NCI-H2081 (cell line): ENCODE data around the gene GNA12.
A peak's percentile ranks its signal among the peaks of the same experiment; 100 is the strongest.
"Not testable (repeated sequence)": the region's sequence is repeated elsewhere in the genome, so short reads cannot be mapped to it uniquely, and the experiment has no call there.

Experiments used
- DNase-seq, 2 experiments: peaks; one replicate each; lab custom pipeline; 2025; lab: John Stamatoyannopoulos, UW

GNA12 gene

DNA sequence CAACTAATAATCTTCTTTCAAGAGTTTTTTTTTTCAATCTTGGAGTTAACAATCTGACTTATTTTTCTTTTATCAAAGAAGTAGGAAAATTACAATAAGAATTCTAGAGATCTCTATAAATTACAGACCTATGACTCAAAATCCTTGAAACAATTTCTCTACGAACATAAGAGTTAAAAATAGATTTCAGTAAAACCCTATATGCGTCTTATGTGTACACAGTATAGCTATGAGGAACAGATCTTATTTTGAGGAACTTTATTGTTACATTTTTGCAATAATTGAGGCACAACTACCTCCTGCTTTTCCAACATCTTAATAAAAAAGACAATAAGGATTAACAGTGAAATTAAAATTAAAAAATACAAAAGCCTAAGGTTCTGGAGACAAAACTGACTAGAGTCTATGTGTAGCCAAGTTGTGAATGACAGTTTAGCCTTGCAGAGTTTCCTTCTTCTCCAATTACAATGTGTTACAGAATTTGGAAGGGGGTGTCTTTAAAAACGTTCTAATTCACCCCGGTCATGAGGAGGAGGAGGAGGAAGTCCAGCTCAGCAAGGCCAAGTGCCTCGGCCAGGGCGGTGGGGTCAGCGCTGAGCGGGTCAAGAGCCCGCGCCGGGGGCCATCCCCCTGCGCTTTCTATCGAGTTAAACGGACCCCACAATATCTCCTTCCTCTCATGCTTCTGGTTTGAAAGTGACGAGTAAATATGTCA is 115.6 kb downstream of the GNA12 start:
- no peak for DNase-seq

- DNase-seq = not testable (repeated sequence)
These were observed 116.9 kb downstream of the GNA12 start for GRCh38 chr7:2727206-2727605.

DNA sequence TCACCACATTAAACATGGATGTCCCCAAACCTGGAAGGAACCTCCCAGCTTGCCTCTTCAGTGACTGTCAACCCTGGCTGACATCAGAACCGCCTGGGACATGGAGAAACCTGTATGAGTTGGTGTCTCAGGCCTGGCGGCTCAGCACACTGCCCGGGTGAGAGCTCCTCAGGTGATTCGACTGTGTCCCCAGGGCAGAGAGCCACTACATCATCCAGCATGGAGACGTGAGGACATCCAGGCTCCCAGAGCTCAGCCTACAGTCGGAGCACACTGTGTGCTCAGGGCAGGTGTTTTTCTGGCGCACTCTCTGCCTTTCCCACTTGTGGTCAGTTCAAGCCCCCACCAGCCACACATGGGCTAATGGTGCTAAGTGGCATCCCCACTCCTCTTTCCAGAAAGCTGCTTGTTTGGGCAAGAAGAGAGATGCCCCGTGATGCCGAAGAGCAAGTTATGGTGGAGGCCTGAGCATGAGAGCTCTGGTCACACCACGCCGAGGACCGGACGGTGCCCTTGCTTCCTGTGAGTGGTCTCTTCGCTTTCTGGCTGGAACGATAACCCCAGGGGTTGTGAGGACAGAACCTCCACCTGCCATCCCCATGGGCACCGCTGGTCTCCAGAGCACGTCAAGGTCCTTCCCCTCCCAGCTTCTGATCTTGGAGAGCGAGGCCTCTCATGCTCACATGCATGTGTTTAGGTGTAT is 117.6 kb downstream of the GNA12 start:
- DNase-seq = no peak

GRCh38 chr7:2725178-2726105 is 118.7 kb downstream of the GNA12 start:
- DNase-seq = no peak

GRCh38 chr7:2724453-2725177 is 119.5 kb downstream of the GNA12 start:
- no peak for DNase-seq

DNA sequence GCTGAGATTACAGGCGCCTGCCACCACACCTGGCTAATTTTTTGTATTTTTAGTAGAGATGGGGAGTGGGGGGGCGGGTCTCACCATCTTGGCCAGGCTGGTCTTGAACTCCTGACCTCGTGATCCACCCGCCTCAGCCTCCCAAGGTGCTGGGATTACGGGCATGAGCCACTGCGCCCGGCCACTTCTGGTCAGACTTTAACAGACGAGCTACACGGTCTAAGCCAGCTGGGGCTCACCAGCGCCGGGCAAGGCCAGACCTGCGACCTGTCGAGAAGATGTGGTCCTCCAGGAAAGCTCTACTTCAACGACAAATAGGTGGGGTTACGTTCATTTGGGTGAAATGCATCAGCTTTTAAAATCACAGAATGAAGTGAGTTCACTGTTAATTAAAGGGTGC is 120.1 kb downstream of the GNA12 start:
- DNase-seq = not testable (repeated sequence)

DNA sequence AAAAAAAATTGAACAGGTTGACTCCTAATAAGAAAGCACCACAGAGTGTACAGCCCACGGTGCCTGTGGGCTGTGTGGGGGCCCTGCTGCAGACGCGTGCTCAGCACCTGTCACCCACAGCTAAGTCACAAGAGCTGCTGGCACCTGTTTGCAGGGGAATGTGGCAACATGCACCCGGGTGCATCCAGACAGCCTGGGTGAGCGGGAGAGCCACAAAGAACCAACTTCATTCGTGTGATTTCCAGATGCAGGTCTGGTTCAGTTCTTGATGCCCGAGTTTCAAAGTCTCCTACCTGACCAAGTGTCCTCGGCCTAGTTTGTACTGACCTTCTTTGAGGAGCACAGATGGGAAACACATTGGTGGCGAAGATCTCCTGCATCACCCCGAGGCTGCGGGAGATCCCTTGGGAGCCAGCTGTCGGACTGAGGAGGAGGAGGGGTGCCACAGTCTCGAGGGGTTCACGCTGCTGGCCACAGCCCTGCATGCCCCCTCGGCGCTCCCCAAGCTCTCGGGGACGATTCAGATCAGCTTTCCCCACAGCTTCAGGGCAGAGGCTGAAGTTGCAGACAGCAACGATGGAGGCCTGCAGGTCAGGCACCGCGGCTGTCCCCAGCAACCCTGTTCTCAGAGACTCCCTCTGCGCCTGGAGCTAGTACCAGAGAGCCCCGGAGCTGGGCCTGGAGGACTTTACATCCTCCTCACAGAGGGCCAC is 120.8 kb downstream of the GNA12 start:
- DNase-seq = no peak

DNA sequence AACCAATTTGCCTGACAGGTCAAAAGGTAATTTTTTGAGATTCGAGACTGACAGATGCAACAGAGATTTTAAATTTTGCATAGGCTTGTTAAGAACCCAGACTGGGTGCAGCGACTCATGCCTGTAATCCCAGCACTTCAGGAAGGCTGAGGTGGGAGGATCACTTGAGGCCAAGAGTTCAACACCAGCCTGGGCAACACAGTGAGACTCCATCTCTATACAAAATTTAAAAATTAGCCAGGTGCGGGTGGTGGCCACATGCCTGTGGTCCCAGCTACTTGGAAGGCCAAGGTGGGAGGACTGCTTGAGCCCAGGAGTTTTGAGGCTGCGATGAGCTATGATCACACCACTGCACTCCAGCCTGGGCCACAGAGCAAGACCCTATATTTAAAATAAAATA is 121.5 kb downstream of the GNA12 start:
- no peak for DNase-seq

- DNase-seq = no peak
These were observed 122.3 kb downstream of the GNA12 start for GRCh38 chr7:2721842-2722241.

- no peak for DNase-seq
These were observed 124.1 kb downstream of the GNA12 start for GRCh38 chr7:2720024-2720423.

- DNase-seq = no peak
These were observed 125.1 kb downstream of the GNA12 start for GRCh38 chr7:2719007-2719406.

DNA sequence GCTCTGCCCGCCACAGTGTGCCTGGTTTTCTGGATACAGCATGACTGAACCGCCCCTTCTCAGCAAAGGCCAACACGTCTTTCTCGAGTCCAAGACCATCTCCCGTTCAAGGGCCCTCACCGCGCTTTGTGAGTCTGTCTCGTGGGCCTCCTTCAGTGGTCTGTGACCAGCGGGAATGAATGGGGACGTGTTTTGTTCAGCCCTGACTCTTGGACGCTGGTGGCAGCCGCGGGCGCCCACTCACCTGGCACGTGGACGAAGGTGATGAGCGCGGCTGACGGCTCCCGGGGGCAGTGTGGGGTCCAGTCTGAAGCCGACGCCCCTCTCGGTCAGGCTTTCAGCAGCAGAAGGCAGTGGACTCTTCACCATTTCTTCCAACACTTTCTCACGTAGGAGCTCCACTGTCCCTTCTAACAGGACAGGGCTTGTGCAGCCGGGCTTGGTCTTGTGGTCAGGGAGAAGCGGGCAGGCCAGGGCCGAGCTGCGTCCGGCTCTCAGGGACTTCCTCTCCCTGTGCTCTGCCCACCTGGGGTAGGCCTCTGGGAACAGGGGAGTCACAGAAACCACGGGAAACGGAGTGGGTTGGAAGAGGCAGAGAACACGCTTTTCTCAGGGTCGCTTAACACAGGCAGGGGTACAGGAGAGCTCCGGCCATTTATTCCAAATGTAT is 125.7 kb downstream of the GNA12 start:
- no peak for DNase-seq

- DNase-seq = peak; percentile 71 to 91
These were observed 126.5 kb downstream of the GNA12 start for GRCh38 chr7:2717293-2718261.

- DNase-seq = no peak
These were observed 127.2 kb downstream of the GNA12 start for GRCh38 chr7:2716906-2717292.

- no peak for DNase-seq
These were observed 127.6 kb downstream of the GNA12 start for GRCh38 chr7:2716488-2716887.

DNA sequence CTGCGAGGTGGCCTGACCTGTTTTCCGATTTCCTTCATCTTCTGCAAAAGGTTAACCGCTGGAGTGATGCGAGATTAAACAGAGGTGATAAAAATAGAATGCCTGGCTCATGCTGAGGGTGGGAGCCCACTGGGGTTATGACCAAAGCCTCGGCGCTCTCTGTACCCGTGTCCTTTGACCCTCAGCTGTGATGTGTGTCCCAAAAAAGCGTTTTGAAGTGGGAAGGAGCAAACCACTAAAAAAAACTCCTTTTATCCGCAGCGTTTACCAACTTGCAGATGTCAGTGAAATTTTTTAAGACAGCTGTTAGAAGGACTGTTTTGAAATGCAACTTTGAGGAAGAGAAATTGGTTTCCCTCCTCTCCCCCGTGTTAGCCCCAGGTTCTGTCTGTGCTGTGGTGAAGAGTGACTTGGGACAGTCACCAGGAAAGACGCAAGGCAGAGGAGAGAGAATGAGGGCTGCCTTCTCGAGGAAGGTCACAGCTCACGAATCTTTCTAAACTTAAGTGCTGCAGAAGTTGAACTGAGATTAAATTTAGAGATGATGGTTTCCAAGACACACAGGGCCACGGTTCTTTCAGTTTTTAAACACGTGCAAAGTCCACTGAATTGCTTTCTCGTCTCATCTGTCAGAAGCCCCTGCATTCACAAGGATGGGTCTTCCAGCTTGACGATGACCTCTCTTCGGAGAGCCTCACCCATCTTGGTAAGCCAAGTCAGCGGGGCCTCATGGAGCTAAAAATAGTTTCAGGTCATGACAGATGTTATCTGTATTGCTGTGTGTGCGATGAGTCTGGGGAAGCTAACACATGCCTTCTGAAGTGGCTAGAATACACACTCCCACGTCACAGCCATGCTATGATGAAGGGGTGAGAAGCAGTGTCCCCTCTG is 128.5 kb downstream of the GNA12 start:
- no peak for DNase-seq

GRCh38 chr7:2714636-2715035 is 129.5 kb downstream of the GNA12 start:
- no peak for DNase-seq

GRCh38 chr7:2713978-2714377 is 130.1 kb downstream of the GNA12 start:
- DNase-seq = no peak

GRCh38 chr7:2713370-2713769 is 130.7 kb downstream of the GNA12 start:
- DNase-seq = no peak
